HG02798 (cell line): Measurements from ENCODE around the gene NEDD8.
"Not testable (repeated sequence)": the region's sequence is repeated elsewhere in the genome, so short reads cannot be mapped to it uniquely, and the experiment has no call there.

Source experiments
- ATAC-seq: cut with Tn5 transposase; IDR thresholded peaks from one replicate; pipeline ENCODE4 v1.9.1; 2021; ENCODE audit warnings: mild to moderate bottlenecking; ENCODE audit not compliant: unreplicated experiment, poor library complexity

The NEDD8 gene

GRCh38 chr14:24231263-24232120 is 675 bp downstream of the NEDD8 start:
- no peak for ATAC-seq

DNA sequence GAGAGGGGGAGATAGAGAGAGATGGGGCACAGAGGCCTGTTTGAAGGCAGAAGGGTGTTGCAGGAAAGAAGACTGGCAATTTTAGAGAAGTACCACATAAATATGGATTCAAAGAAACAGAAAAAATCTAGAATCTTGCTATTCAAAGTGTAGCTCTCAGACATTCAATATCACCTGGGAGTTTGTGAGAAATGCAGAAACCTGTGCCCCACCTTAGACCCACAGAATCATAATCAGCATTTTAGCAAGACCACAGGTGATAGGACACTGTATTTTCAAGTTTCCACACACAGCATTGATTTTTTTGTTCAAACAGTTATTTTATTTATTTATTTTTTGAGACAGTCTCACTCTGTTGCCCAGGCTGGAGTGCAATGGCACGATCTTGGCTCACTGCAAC is 3.3 kb downstream of the NEDD8 start:
- no peak for ATAC-seq

DNA sequence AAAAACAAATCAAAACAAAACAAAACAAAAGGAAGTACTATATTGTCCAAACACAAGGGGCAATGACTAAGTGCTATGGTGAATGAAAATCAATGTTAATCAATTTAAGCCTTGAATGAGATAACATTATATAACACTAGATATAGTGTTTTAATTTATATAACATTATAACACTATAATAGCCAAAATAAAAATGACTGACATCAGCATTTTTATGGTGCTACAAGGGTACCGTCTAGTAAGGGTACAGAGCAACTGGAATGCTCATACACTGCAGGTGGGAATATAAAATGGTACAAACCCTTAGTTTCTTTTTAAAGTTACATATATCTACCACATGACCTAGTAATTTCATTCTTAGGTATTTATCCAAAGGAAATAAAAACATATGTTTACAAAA is 5.7 kb downstream of the NEDD8 start:
- ATAC-seq = no peak

DNA sequence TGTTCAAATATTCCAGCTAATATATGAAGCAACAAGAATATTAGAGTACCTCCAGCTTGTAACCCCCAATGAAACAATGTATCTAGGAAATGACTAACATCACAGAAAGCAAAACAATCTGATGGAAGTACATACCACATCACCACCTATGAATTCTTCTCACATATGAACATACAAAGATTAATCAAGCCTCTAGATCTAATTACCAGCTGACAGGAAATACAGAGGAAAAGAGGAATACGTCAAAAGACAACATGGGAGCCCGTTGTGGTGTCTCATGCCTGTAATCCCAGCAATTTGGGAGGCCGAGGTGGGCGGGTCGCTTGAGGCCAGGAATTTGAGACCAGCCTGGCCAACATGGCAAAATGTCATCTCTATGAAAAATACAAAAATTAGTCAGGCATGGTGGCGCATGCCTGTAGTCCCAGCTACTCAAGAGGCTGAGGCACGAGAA is 7.5 kb downstream of the NEDD8 start:
- ATAC-seq = no peak

- ATAC-seq = not testable (repeated sequence)
Measured at GRCh38 chr14:24222987-24223386, 9.2 kb downstream of the NEDD8 start.

DNA sequence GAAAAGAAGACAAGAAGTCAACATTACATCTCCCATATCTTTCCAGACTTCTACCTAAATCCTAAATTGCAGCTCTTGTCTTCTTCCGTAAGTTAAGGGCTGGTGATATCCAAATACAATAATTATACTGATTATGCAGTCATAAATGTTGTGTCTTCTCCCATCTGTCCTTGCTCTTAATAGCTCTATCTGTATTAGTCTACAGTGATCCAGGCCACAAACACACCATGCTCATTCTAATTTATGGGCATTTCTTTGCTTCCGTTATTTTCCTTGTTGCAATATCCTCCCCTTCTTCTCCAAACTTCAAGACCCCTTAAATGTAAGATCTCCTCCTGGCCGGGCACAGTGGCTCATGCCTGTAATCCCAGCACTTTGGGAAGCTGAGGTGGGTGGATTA is 12.6 kb downstream of the NEDD8 start:
- no peak for ATAC-seq

- no peak for ATAC-seq
Measured at GRCh38 chr14:24219080-24219479, 13.1 kb downstream of the NEDD8 start.

DNA sequence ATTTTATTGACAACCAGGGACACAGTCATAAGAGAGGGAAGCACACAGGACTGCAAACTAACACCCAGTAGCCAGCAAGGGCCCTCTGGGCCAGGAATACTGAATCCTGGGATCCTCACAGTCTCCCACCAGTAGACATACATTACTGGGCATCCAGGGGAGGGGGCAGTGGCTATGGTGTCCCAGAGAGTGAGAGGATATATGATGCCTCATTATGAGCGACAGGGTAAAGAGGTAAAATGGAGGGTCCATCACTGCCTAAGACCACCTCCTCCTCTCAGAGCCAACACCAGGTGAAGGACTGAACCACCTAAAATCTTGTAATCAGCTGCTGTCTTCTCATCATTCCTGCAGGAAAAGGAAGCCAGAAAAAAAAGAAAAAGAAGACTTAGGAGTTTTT is 15.3 kb downstream of the NEDD8 start:
- ATAC-seq = not testable (repeated sequence)

GRCh38 chr14:24216345-24216699 is 15.8 kb downstream of the NEDD8 start:
- ATAC-seq = no peak

- ATAC-seq = peak; percentile 74
Measured at GRCh38 chr14:24215495-24216344, 16.4 kb downstream of the NEDD8 start, which contains the start of gene MDP1. TSS of gene MDP1 (minus strand) at chr14:24216066. CDS start at chr14:24215955, 111 bp downstream.

GRCh38 chr14:24213866-24214662 is 18.1 kb downstream of the NEDD8 start:
- no peak for ATAC-seq

- ATAC-seq = peak; percentile 80
Measured at GRCh38 chr14:24212924-24213865, 19.0 kb downstream of the NEDD8 start, which contains the start of gene CHMP4A. TSS of gene CHMP4A (minus strand) at chr14:24213488. CDS start at chr14:24213439, 49 bp downstream.

- ATAC-seq = no peak
Measured at GRCh38 chr14:24211311-24211710, 20.9 kb downstream of the NEDD8 start.

DNA sequence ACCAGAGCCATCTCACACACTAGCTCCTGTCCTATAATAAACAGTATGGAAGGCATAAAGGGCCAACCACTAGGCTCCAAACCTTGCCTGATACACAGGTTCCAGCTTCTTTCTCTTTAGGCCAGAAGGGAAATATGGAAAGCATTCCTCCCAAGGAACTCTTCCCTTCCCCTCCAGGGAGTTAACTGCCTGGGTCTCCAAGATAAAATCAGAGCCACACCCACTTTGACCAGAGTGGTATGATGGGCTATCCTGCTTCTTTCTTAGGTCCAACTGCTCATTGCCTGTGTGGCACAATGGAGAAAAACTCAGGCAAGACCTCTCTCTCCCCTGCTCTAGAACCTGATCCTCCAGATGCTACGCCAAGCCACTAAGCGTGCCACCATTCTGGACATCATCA is 24.5 kb downstream of the NEDD8 start:
- no peak for ATAC-seq

GRCh38 chr14:24207104-24207551 is 25.0 kb downstream of the NEDD8 start:
- ATAC-seq = no peak

- no peak for ATAC-seq
Measured at GRCh38 chr14:24206260-24207103, 25.7 kb downstream of the NEDD8 start.

DNA sequence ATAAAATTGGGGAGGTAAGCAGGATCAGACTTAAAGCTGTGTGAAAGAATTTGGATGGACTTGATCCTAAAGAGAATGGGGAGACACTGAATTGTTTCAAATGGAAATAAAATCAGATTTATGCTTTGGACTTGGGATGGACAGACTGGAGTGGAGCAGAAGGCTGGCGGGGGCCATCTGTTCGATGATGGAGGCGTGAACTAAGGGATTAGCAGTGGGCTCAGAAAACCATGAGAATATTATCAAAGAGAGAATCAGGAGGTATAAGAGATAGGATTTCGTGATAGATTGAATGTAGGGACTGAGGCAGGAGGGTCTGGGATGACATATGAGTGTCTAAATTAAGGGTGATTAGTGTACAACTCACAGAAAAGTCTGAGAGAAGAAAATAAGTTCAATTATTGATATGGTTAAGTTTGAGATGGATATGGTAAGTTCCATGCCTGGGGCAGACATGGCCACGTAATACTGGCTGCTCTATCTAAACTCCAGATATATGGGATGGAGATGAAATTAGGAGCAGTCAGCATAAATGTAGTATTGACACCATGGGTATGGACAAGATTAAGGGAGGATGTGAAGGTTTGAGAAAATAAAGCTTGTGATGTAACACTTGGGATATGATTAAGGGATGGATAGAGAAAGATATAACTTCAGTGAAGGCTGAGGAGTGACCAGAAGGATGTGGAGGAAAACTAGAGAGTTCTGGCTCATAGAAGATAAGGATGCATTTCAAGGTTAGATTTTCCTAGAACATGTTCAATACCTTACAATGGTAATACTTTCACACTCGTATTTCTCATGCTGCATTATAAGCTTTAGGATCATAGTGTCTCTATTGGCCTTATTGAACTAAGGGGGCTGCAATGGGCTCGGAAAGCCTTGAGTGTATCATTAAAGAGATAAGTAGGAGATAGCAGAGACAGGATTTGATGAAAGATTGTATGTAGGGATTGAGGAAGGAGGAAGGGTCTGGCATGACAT is 27.7 kb downstream of the NEDD8 start:
- no peak for ATAC-seq
